BLaER1 (cell line): ENCODE results near the gene DCDC2.
"Not testable (repeated sequence)": the region's sequence is repeated elsewhere in the genome, so short reads cannot be mapped to it uniquely, and the experiment has no call there.

Experiments
- H3K27ac ChIP-seq: shearing (Covaris generic); formaldehyde crosslinking; 2 replicates; pipeline ENCODE4 v1.8.1; 2022
- H3K27me3 ChIP-seq: shearing (Covaris generic); formaldehyde crosslinking; 2 replicates; pipeline ENCODE4 v1.8.1; 2022
- H3K36me3 ChIP-seq: shearing (Covaris generic); formaldehyde crosslinking; 2 replicates; pipeline ENCODE4 v1.8.1; 2022
- H3K4me1 ChIP-seq: shearing (Covaris generic); formaldehyde crosslinking; 2 replicates; pipeline ENCODE4 v1.8.1; 2022
- H3K4me2 ChIP-seq: shearing (Covaris generic); formaldehyde crosslinking; 2 replicates; pipeline ENCODE4 v1.8.1; 2022
- H3K4me3 ChIP-seq: shearing (Covaris generic); formaldehyde crosslinking; 2 replicates; pipeline ENCODE4 v1.8.1; 2022
- H3K9ac ChIP-seq: shearing (Covaris generic); formaldehyde crosslinking; 2 replicates; pipeline ENCODE4 v1.8.1; 2022
- H3K9me3 ChIP-seq: shearing (Covaris generic); formaldehyde crosslinking; 2 replicates; pipeline ENCODE4 v1.8.1; 2022
- H4K20me1 ChIP-seq: shearing (Covaris generic); formaldehyde crosslinking; 2 replicates; pipeline ENCODE4 v1.8.1; 2022
- Cebpa-rat ChIP-seq: shearing (Covaris generic); IDR thresholded peaks from 2 replicates; pipeline ENCODE4 v1.8.1; 2022

Gene DCDC2

DNA sequence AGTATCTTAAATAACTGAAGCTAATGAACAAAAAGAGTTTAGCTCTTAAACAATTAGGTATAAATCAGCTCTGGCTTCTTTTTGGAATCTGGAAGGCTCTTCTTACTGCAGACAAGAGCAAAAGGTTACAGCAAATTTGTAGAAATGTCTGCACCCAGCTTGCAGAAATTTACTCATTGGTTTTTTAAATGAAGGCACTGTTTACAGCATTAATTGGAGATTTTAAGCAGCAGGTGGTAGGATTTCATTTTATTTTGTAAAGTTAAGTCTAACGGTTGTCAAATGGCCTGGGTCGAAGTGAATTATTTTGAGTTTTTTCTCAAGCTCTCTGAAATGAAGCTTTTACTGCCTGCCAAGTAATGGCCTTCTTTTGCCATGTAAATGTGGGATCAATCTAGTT lies 129.7 kb downstream of the DCDC2 start:
- H3K27ac ChIP-seq, result no peak overlapping the region
- no peaks in the 10 kb centered on the region for H3K9me3 ChIP-seq
- H3K36me3 ChIP-seq, result no peaks in the 10 kb centered on the region
- no peaks in the 10 kb centered on the region for H3K4me1 ChIP-seq
- no peak overlapping the region for H3K9ac ChIP-seq
- TF ChIP-seq Cebpa-rat, result no peak
- H3K27me3 ChIP-seq, result no peaks in the 10 kb centered on the region
- H3K4me3 ChIP-seq, result no peak overlapping the region
- no peak overlapping the region for H3K4me2 ChIP-seq
- no peaks in the 10 kb centered on the region for H4K20me1 ChIP-seq

DNA sequence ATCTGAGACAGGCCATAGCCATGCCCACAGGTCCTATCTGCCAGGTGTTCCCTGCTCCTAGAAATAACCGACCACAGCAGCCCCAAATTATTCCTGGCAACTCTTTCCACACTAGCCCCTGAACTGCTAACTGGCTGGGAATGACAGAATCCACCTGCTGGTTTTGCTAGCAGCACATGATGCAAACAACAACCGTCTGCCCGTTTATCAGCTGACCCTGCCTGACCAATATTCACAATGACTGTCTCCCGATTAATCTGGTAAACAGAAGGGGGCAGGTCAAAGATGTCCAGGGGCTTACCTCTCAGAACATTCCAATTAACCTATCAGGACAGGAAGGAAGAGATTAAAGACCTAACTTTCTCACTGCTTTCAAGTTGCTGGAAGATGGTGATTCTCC lies 130.3 kb downstream of the DCDC2 start:
- H3K9ac ChIP-seq, result no peak overlapping the region
- no peaks in the 10 kb centered on the region for H3K9me3 ChIP-seq
- no peaks in the 10 kb centered on the region for H4K20me1 ChIP-seq
- H3K27ac ChIP-seq, result no peak overlapping the region
- H3K4me3 ChIP-seq, result no peak overlapping the region
- H3K36me3 ChIP-seq, result no peaks in the 10 kb centered on the region
- H3K4me2 ChIP-seq, result no peak overlapping the region
- no peak for TF ChIP-seq Cebpa-rat
- no peaks in the 10 kb centered on the region for H3K27me3 ChIP-seq
- H3K4me1 ChIP-seq, result no peaks in the 10 kb centered on the region

DNA sequence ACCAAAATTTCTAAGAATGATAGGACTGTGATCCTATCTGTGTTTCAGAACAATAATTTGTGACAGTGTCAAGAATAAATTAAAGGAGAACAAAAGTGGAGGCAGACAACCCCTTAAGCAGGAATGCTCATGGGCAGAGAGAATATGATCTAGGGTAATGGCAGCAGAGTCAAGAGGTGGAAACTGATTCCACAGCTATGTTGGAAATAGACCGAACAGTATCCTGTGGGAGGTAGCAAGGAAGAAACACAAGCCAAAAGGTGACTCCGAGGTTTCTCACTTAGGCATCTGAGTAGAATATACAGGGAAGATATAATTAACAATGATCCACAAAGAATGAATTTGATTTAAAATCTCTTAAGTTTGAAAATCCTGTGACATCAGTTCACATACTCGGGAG lies 131.3 kb downstream of the DCDC2 start:
- H4K20me1 ChIP-seq, result no peaks in the 10 kb centered on the region
- H3K9me3 ChIP-seq, result no peaks in the 10 kb centered on the region
- H3K27ac ChIP-seq, result no peak overlapping the region
- H3K27me3 ChIP-seq, result no peaks in the 10 kb centered on the region
- no peak overlapping the region for H3K4me3 ChIP-seq
- no peak overlapping the region for H3K9ac ChIP-seq
- H3K4me2 ChIP-seq, result no peak overlapping the region
- TF ChIP-seq Cebpa-rat, result no peak
- no peaks in the 10 kb centered on the region for H3K4me1 ChIP-seq
- H3K36me3 ChIP-seq, result no peaks in the 10 kb centered on the region

DNA sequence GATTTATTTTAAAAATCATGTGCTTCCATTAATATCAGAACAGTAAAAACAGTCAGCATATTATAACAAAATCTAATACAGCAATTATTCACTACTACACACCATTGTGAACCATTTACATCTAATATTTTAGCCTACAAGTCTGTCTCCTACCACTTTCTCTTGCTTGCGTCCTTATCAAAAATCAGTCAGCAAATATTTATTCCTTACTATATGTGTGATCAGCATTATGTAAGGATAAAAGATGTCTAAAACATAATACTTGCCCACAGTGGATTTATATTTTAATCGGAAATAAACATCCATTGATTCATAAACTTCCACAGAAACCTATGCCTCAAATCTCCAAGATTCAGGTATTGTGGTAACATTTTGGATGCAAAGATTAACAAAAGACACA lies 132.0 kb downstream of the DCDC2 start:
- H3K27ac ChIP-seq, result no peak overlapping the region
- no peak overlapping the region for H3K4me3 ChIP-seq
- H4K20me1 ChIP-seq, result no peaks in the 10 kb centered on the region
- no peaks in the 10 kb centered on the region for H3K36me3 ChIP-seq
- H3K9ac ChIP-seq, result no peak overlapping the region
- H3K9me3 ChIP-seq, result no peaks in the 10 kb centered on the region
- H3K4me1 ChIP-seq, result no peaks in the 10 kb centered on the region
- TF ChIP-seq Cebpa-rat, result no peak
- no peaks in the 10 kb centered on the region for H3K27me3 ChIP-seq
- no peak overlapping the region for H3K4me2 ChIP-seq

DNA sequence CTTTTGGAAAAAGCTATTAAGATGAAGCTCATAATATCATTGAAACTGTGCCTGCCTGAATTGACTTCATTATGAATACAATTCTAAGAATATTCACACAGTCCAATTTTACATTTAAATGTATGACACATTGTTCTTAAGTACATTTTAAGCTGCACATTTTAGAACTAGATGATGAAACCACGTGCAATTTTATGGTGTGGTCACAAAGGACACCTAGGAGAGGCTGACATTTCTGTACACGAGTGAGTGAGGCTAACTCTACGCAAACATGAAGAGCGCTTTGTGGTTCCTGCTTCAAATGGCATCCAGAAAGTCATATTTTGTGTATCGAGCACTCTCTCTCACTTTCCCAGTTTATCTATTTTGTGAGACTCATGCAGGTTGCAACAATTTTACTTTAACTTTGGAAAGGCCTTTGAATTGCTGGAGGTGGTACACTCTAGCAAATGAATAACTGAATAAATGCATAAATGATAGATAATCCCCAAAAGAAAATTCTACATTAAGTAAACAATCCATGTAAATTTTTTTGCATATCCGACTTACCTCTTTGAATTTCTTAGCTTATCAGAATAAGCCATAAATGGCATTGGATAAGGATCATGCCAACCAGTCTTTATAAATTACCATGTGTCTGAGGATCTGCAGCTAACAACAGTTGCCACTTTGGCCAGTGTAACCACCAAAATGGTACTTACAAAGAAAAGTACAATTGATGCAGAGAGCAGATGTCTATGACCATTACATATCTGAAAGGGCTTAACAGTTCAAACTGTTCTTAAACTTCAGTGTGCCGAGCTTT lies 134.5 kb downstream of the DCDC2 start:
- Histone ChIP-seq H3K4me1 (no peaks in the 10 kb centered on the region), H3K27ac (no peak overlapping the region), H3K27me3 (no peaks in the 10 kb centered on the region), H3K4me3 (no peak overlapping the region), H3K9me3 (no peaks in the 10 kb centered on the region), H3K36me3 (no peaks in the 10 kb centered on the region), H4K20me1 (no peaks in the 10 kb centered on the region), H3K9ac (no peak overlapping the region), H3K4me2 (no peak overlapping the region)
- no peak for TF ChIP-seq Cebpa-rat

DNA sequence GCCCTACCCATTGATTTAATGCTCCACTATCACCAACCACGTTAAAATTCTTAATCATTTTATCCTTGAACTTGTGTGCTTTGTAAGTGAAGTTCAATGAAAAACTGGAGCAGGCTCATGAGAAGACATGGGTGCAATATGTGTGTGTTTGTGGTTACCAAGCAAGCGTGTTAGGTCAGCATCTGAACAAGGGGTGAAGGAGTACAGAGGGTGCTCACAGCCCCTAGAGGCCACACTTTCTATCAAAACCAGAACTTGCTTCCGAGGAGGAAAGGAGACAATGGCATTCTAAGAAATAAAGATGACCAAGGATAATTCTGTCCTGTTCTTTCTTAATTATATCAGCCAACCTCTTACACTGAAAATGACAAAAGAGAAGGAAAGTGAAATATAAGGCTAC lies 138.2 kb downstream of the DCDC2 start:
- Histone ChIP-seq H3K27ac (no peak overlapping the region), H3K36me3 (no peaks in the 10 kb centered on the region), H3K27me3 (no peaks in the 10 kb centered on the region), H3K4me3 (no peak overlapping the region), H3K9ac (no peak overlapping the region), H4K20me1 (no peaks in the 10 kb centered on the region), H3K4me2 (no peak overlapping the region), H3K4me1 (no peaks in the 10 kb centered on the region), H3K9me3 (no peaks in the 10 kb centered on the region)
- no peak for TF ChIP-seq Cebpa-rat

DNA sequence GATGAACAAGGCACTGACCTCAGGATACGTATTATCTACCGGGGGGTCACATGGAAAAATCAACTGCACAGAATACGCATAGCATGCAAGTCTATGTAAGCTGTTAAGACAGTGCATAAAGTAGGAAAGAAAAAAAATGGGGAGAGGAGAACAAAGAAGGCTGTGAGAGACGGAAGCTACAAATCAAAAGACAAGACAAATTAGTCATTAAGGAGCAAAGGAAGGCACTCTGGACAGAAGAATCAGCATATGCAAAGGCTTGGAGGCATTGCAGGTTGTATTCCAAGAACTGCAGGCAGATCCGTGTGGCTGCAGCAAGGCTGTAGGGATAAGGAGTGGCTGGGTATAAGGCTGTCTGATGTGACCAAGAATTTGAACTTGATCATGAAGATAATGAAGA lies 142.9 kb downstream of the DCDC2 start:
- no peaks in the 10 kb centered on the region for H3K36me3 ChIP-seq
- no peak overlapping the region for H3K4me2 ChIP-seq
- H4K20me1 ChIP-seq, result no peaks in the 10 kb centered on the region
- no peak overlapping the region for H3K27ac ChIP-seq
- H3K27me3 ChIP-seq, result no peaks in the 10 kb centered on the region
- H3K4me3 ChIP-seq, result no peak overlapping the region
- no peak overlapping the region for H3K9ac ChIP-seq
- H3K9me3 ChIP-seq, result no peaks in the 10 kb centered on the region
- H3K4me1 ChIP-seq, result peaks cover 10% of the 10 kb centered on the region; the same call in 1 of the 2 replicates
- no peak for TF ChIP-seq Cebpa-rat

DNA sequence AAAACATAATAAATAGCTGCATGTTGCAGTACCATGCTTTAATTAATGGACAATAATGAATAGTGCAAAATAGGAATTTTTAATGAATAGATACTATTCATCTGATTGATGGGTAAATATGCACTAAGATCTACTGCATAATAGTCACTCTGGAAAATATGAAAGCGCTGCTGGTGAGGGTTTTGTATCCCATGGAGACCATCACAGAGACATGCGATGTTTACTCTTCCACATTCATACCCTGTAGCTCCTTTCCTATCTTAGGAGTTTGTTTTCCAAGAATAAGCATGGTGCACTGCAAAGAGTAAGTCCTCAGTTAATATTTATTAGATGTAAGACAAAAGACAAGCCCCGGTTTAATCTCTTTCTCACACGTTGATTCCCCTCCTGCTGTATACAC lies 150.4 kb downstream of the DCDC2 start:
- no peaks in the 10 kb centered on the region for H3K9me3 ChIP-seq
- H3K36me3 ChIP-seq, result no peaks in the 10 kb centered on the region
- H3K4me1 ChIP-seq, result peaks cover 7% of the 10 kb centered on the region; the same call in 1 of the 2 replicates
- no peaks in the 10 kb centered on the region for H4K20me1 ChIP-seq
- no peak overlapping the region for H3K9ac ChIP-seq
- TF ChIP-seq Cebpa-rat, result no peak
- H3K4me3 ChIP-seq, result no peak overlapping the region
- no peak overlapping the region for H3K4me2 ChIP-seq
- no peak overlapping the region for H3K27ac ChIP-seq
- no peaks in the 10 kb centered on the region for H3K27me3 ChIP-seq

DNA sequence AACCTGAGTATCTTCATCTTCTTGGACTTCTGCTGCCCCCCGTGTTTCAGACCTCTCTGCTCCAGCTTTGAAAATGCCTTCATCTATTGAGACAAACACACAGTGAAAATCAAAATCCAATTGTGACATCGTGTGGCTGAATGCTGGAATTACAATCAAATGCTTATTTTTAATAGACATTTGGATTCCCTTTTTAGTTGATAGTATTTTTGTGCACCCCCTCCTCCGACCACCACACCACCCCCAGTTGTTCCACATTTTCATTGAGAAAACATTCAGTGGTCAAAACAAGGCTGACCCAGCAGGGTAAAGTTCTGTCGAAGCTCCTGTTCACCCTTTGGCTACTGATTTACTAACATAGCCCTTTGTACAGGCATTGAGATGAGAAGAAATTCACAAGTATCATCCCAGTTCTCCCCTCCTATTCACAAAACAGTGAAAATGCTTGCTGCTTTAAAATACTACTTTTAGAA lies 152.8 kb downstream of the DCDC2 start:
- no peaks in the 10 kb centered on the region for H3K27me3 ChIP-seq
- no peak overlapping the region for H3K4me3 ChIP-seq
- no peaks in the 10 kb centered on the region for H4K20me1 ChIP-seq
- no peak for TF ChIP-seq Cebpa-rat
- H3K9me3 ChIP-seq, result 0 out of 2 replicates have a peak, but pooled peaks cover 3% of the 10 kb centered on the region
- H3K4me2 ChIP-seq, result no peak overlapping the region
- no peak overlapping the region for H3K27ac ChIP-seq
- no peaks in the 10 kb centered on the region for H3K4me1 ChIP-seq
- no peak overlapping the region for H3K9ac ChIP-seq
- H3K36me3 ChIP-seq, result no peaks in the 10 kb centered on the region

DNA sequence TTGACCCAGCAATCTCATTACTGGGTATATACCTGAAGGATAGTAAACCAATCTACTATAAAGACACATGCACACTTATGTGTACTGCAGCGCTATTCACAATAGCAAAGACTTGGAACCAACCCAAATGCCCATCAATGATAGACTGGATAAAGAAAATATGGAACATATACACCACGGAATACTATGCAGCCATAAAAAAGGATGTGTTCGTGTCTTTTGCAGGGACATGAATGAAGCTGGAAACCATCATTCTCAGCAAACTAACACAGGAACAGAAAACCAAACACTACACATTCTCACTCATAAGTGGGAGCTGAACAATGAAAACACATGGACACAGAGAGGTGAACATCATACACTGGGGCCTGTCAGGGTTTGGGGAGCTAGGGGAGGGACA lies 153.7 kb downstream of the DCDC2 start:
- H3K4me2 ChIP-seq, H3K27me3 ChIP-seq, H3K27ac ChIP-seq, H4K20me1 ChIP-seq, H3K4me3 ChIP-seq, H3K4me1 ChIP-seq, H3K36me3 ChIP-seq, H3K9ac ChIP-seq, H3K9me3 ChIP-seq: not testable (repeated sequence)

DNA sequence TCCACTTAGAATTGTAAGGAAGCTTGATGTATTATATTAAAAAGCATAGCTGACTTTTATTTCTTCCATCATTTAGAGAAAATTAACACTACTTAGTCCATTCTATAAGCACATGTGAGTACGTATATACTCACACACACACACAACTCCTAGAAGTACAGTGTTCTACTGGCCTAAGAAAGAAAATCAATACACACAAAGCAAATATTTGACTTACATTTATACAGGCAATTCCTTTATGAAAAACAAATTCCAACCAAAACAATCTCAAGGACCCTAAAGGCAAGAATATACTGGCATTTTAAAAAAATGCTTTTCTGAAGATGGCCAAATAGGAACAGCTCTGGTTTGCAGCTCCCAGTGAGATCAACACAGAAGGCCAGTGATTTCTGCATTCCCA lies 160.0 kb downstream of the DCDC2 start:
- Histone ChIP-seq H3K4me2 (no peak overlapping the region), H3K27me3 (no peaks in the 10 kb centered on the region), H3K4me1 (no peaks in the 10 kb centered on the region), H3K9ac (no peak overlapping the region), H3K27ac (no peak overlapping the region), H3K4me3 (no peak overlapping the region), H3K36me3 (no peaks in the 10 kb centered on the region), H3K9me3 (0 out of 2 replicates have a peak, but pooled peaks cover 6% of the 10 kb centered on the region), H4K20me1 (no peaks in the 10 kb centered on the region)
- no peak for TF ChIP-seq Cebpa-rat
